ENCODE measurements around the gene VPS8. TPM values are rescaled to one million over a fixed set of nuclear protein-coding genes. Genes with fewer than 3 reads are reported as not detected.

Gene VPS8
- total RNA-seq, 4 donors from 2014 or later: 32.5 to 63.7 (median 45.6) TPM

GRCh38 chr3:184784731-184785500 lies 27.1 kb upstream of the VPS8 start:
- no peak for TF ChIP-seq CTCF (IDR thresholded peaks at IDR 0.05)
- ATAC-seq (ENCODE audit: low FRiP score) (no peak), DNase-seq (ENCODE audit: low spot score) (no peak)

GRCh38 chr3:184785890-184786279 lies 26.1 kb upstream of the VPS8 start:
- TF ChIP-seq CTCF (IDR thresholded peaks at IDR 0.05): no peak
- DNase-seq (ENCODE audit: low spot score) (no peak), ATAC-seq (ENCODE audit: low FRiP score) (no peak)

- DNase-seq (ENCODE audit: low spot score) (no peak), ATAC-seq (ENCODE audit: low FRiP score) (peak; percentile 40)
Observed at GRCh38 chr3:184786280-184786941, 25.6 kb upstream of the VPS8 start.

GRCh38 chr3:184788751-184789150 lies 23.2 kb upstream of the VPS8 start:
- ATAC-seq (ENCODE audit: low FRiP score) (no peak), DNase-seq (ENCODE audit: low spot score) (no peak)
- no peak for TF ChIP-seq CTCF (IDR thresholded peaks at IDR 0.05)

More at GRCh38 chr3:184786280-184786941, 25.6 kb upstream of the VPS8 start:
- TF ChIP-seq CTCF (IDR thresholded peaks at IDR 0.05): no peak

- no peak for DNase-seq (ENCODE audit: low spot score)
- ATAC-seq (ENCODE audit: low FRiP score): no peak
- TF ChIP-seq CTCF (IDR thresholded peaks at IDR 0.05): no peak
Observed at GRCh38 chr3:184789314-184789998, 22.5 kb upstream of the VPS8 start.

- ATAC-seq (ENCODE audit: low FRiP score) (no peak), DNase-seq (ENCODE audit: low spot score) (no peak)
- no peak for TF ChIP-seq CTCF (IDR thresholded peaks at IDR 0.05)
Observed at GRCh38 chr3:184791171-184791570, 20.8 kb upstream of the VPS8 start.
